Nephron (organoid): ENCODE data around the gene COL26A1.
A peak's percentile ranks its signal among the peaks of the same experiment; 100 is the strongest.

Experiments
- H3K27ac Mint-ChIP-seq, 3 experiments: 2 replicates each; pipeline ENCODE4 v1.8.0; 2020; ENCODE audit warnings: mixed read lengths in 3 of 3, mild to moderate bottlenecking in 2 of 3, moderate library complexity in 1 of 3
- H3K27me3 Mint-ChIP-seq: 2 replicates; pipeline ENCODE4 v1.8.0; 2021; ENCODE audit warnings: low read depth, mild to moderate bottlenecking, moderate library complexity, mixed read lengths
- H3K36me3 Mint-ChIP-seq: 2 replicates; pipeline ENCODE4 v1.8.0; 2020; ENCODE audit warnings: low read depth, mixed read lengths
- H3K4me1 Mint-ChIP-seq: 2 replicates; pipeline ENCODE4 v1.8.0; 2020; ENCODE audit warnings: mixed read lengths
- H3K4me3 Mint-ChIP-seq, 3 experiments: 2 replicates each; pipeline ENCODE4 v1.8.0; 2020; ENCODE audit warnings: mild to moderate bottlenecking in 3 of 3, mixed read lengths in 3 of 3, moderate library complexity in 2 of 3
- H3K9me3 Mint-ChIP-seq: 2 replicates; pipeline ENCODE4 v1.8.0; 2020; ENCODE audit warnings: mixed read lengths
- TF ChIP-seq, protein P1 (sequence below), 3 experiments: fragments of 200-600 bp; sonication (generic); IDR thresholded peaks; one replicate each; pipeline ENCODE4 v1.5.0; 2021; ENCODE audit warnings: antibody characterized with exemption in 3 of 3; ENCODE audit not compliant: unreplicated experiment in 3 of 3

Gene COL26A1

DNA sequence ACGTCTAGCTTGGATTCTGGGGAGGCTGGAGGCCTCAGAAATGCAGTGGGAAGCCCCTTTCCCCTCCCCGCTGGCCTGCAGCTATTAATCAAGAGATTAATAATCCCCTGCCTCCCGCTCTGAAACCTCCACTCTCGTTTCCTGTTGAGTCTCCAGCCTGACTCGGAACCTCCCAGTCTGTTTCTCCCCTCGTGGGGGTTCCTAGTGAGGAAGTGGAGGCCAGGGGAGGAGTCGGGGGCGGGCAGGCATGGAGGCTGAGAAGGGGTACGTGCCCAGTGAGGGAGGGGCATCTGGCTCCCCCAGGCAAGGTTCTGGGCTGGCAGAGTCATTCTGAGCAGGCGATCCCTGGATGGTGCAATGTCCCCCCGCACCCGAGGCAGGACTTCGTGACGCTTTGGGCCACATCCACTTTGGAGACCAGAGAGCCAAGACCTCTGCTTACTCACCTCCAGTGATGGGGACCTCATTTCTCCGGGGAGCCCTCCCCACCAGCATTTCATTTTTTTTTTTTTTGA is 73.6 kb downstream of the COL26A1 start:
- H3K9me3 Mint-ChIP-seq, result no peaks in the 10 kb centered on the region

DNA sequence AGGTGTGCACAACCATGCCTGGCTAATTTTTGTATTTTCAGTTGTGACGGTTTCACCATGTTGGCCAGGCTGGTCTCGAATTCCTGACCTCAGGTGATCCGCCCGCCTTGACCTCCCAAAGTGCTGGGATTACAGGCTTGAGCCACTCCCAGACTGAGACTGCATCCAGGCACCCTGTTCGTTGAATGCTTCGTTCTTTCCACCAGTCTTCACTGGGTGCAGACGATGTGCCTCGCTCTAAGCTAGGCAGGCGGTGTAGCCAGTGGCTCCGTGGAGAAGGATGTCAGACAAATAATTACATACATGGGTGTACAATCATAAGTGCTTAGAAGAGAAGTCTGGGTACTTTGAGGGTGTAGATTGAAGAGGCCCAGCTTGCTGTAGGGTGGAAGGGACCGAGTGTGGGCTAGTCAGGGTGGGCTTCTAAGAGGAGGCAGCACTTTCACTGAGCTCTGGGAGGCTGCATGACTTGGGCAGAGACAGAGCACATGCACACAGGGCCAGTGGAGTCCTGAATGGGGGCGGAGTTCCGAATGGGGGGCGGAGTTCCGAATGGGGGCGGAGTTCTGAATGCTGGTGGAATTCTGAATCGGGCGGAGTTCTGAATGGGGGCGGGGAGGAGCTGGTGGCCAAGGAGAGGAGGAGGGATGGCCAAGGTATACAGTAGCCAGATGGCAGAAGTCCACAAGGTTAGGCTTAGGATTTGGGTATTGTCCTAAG is 74.3 kb downstream of the COL26A1 start:
- Mint-ChIP-seq H3K27ac (peak overlapping the region; percentile 76 to 98 (median 97)), H3K9me3 (no peaks in the 10 kb centered on the region), H3K27me3 (peaks cover 6% of the 10 kb centered on the region), H3K36me3 (no peaks in the 10 kb centered on the region), H3K4me1 (peaks cover 15% of the 10 kb centered on the region), H3K4me3 (peak overlapping the region in 1 of 3 experiments; percentile 11)
- TF ChIP-seq, protein P1, sequence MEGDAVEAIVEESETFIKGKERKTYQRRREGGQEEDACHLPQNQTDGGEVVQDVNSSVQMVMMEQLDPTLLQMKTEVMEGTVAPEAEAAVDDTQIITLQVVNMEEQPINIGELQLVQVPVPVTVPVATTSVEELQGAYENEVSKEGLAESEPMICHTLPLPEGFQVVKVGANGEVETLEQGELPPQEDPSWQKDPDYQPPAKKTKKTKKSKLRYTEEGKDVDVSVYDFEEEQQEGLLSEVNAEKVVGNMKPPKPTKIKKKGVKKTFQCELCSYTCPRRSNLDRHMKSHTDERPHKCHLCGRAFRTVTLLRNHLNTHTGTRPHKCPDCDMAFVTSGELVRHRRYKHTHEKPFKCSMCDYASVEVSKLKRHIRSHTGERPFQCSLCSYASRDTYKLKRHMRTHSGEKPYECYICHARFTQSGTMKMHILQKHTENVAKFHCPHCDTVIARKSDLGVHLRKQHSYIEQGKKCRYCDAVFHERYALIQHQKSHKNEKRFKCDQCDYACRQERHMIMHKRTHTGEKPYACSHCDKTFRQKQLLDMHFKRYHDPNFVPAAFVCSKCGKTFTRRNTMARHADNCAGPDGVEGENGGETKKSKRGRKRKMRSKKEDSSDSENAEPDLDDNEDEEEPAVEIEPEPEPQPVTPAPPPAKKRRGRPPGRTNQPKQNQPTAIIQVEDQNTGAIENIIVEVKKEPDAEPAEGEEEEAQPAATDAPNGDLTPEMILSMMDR (IDR thresholded peaks at IDR 0.05; ENCODE audit: unreplicated experiment in 3 of 3), result no peak

More for the DNA sequence above, 73.6 kb downstream of the COL26A1 start:
- H3K36me3 Mint-ChIP-seq, result no peaks in the 10 kb centered on the region
- H3K27me3 Mint-ChIP-seq, result peaks cover 7% of the 10 kb centered on the region
- H3K4me3 Mint-ChIP-seq, result peak overlapping the region; percentile 25 to 64 (median 57)
- peaks cover 15% of the 10 kb centered on the region for H3K4me1 Mint-ChIP-seq
- peak overlapping the region; percentile 76 to 98 (median 97) for H3K27ac Mint-ChIP-seq
- TF ChIP-seq, protein P1 (IDR thresholded peaks at IDR 0.05; ENCODE audit: unreplicated experiment in 3 of 3), result peak in 1 of 3 experiments; percentile 9

DNA sequence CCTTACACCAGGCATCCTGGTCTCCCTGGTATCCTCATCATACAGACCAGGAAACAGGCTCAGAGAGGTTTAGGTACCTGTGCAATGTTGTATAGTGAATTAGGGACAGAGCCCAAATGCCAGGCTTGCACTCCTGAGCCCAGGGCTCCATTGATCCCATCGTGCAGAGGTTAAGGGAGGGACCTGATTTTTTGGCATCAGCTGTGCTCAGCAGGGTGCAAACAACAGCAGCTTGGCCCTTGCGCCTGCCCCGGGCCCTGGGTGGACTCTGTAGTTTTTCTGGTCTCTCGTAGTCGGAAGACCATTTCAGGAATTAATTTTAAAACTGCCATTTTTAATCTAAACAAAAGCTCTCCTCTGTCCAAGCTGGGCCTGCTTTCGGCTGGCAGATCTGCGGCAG is 79.2 kb downstream of the COL26A1 start:
- Mint-ChIP-seq H3K4me1 (peaks cover 12% of the 10 kb centered on the region), H3K27ac (peak overlapping the region in 2 of 3 experiments; percentile 53 to 69), H3K36me3 (peaks cover 4% of the 10 kb centered on the region), H3K4me3 (no peak overlapping the region), H3K27me3 (peaks cover 3% of the 10 kb centered on the region), H3K9me3 (no peaks in the 10 kb centered on the region)
- TF ChIP-seq, protein P1 (IDR thresholded peaks at IDR 0.05; ENCODE audit: unreplicated experiment in 3 of 3), result no peak

DNA sequence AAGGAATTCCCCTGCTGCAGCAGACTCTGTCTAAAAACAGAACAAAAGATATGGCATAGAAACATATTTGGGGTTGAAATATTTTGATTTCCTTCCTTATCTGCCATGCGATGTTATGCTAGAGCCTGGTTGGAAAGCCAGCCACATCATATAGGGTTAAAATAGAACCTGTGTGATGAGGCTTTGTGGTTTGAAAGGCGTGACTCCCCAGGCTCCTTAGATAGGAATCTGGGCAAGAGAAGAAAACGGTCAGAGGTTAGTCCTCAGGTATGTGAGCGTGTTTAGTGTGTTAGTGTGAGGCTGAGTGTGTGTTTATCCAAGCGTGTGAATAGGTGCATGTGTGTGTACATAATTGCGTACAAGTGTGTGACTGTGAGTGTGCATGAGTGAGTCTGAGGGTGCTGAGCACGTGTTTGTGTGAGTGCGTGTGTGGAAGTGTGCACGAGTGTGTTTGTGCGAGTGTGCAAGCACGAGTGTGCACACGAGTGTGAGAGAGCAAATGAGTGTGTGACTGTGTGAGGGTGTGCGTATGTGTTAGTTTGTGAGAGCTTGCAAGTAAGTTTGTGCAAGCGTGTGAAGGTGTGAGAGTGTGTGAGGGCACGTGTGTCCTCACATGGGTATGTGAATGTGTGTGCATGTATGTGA is 79.9 kb downstream of the COL26A1 start:
- H3K36me3 Mint-ChIP-seq, result peaks cover 4% of the 10 kb centered on the region
- TF ChIP-seq, protein P1 (IDR thresholded peaks at IDR 0.05; ENCODE audit: unreplicated experiment in 3 of 3), result no peak
- peaks cover 12% of the 10 kb centered on the region for H3K4me1 Mint-ChIP-seq
- peaks cover 3% of the 10 kb centered on the region for H3K27me3 Mint-ChIP-seq
- H3K27ac Mint-ChIP-seq, result peak overlapping the region; percentile 53 to 69 (median 58)
- H3K4me3 Mint-ChIP-seq, result peak overlapping the region in 1 of 3 experiments; percentile 3
- H3K9me3 Mint-ChIP-seq, result no peaks in the 10 kb centered on the region

DNA sequence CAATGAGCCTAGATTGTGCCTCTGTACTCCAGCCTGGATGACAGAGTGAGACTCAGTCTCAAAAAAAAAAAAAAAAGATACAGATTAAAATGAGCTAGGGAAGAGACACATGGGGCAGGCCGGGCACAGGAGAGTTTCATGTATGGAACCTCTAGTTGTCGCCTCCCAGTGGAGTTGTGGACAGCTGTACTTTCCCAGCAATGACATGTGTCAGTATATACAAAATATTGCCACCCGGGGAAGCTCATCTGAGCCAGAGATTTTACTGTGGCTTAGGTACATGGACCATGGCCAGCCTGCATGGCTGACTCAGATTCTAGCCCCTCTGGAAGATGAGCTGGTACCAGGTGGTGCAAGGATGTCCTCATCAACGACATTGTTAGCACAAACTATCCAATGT is 87.4 kb downstream of the COL26A1 start:
- Mint-ChIP-seq H3K4me1 (peaks cover 5% of the 10 kb centered on the region), H3K27ac (no peak overlapping the region), H3K9me3 (no peaks in the 10 kb centered on the region), H3K4me3 (no peak overlapping the region), H3K27me3 (no peaks in the 10 kb centered on the region), H3K36me3 (peaks cover 4% of the 10 kb centered on the region)
- TF ChIP-seq, protein P1 (IDR thresholded peaks at IDR 0.05; ENCODE audit: unreplicated experiment in 3 of 3), result no peak
